ENCODE measurements around the gene FKBP5. TPM values are rescaled to one million over a fixed set of nuclear protein-coding genes. Genes with fewer than 3 reads are reported as not detected.

Gene FKBP5
- total RNA-seq, 1 donor from 2014 or later, result 128 TPM

DNA sequence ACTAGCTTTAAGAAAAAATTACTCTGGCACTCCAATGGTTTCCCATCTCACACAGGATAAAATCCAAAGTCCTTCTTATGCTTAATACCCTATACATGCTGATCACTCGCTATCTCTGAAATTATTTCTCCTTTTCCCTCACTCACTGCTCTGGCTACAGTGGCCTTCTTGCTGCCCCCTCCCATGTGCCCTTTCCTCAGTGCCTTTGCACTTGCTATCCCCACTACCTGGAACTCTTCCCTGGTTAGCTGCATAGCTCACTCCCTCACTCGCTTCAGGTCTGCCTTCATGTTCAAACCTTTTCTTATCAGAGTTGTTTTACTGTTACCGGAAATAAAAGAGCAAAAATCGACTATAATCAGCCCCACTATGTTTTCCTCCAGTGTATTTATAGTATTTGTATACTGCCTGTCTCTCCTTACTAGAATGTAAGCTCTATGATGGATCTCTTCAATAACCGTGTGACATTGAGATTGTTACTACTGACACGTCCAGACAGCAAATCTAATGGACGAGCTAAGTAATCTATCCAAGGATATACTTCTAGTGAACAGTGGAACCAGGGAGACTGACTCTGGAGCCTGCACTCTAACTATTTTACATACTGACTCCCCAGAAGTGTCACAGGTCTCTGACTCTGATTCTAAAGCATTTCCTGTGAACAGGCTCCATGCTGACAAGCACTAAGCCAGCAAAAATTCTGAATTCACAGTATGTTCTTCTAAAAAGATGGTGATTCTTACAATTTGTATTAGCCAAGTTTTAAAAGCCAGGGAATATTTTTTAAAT, 25.1 kb downstream of the FKBP5 start:
- H3K27me3 ChIP-seq (ENCODE audit: low read depth), result no peaks in the 10 kb centered on the region
- intact Hi-C loops (cut with DNase I), result no loop called here
- H3K27ac ChIP-seq, result no peak overlapping the region
- peaks cover 57% of the 10 kb centered on the region for H3K4me1 ChIP-seq
- no peak for DNase-seq
- no peak for TF ChIP-seq CTCF (IDR thresholded peaks at IDR 0.05)
- no peak overlapping the region for H3K4me3 ChIP-seq
- ATAC-seq, result peak in 1 of 2 donors; percentile 62
- peaks cover 21% of the 10 kb centered on the region for H3K36me3 ChIP-seq
- H3K9me3 ChIP-seq, result no peaks in the 10 kb centered on the region

- no peak for DNase-seq
- Histone ChIP-seq H3K4me1 (peaks cover 51% of the 10 kb centered on the region), H3K4me3 (no peak overlapping the region), H3K9me3 (no peaks in the 10 kb centered on the region), H3K36me3 (peaks cover 21% of the 10 kb centered on the region), H3K27me3 (ENCODE audit: low read depth) (no peaks in the 10 kb centered on the region), H3K27ac (no peak overlapping the region)
- intact Hi-C loops (cut with DNase I), result no loop called here
- ATAC-seq, result peak in 1 of 2 donors; percentile 51
- no peak for TF ChIP-seq CTCF (IDR thresholded peaks at IDR 0.05)
Observed at GRCh38 chr6:35662999-35663398, 25.7 kb downstream of the FKBP5 start.

GRCh38 chr6:35654883-35655282, 33.8 kb downstream of the FKBP5 start:
- no peak overlapping the region for H3K27ac ChIP-seq
- H3K27me3 ChIP-seq (ENCODE audit: low read depth), result no peaks in the 10 kb centered on the region
- H3K4me3 ChIP-seq, result no peak overlapping the region
- DNase-seq, result no peak
- intact Hi-C loops (cut with DNase I), result no loop called here
- peaks cover 23% of the 10 kb centered on the region for H3K36me3 ChIP-seq
- no peaks in the 10 kb centered on the region for H3K4me1 ChIP-seq
- H3K9me3 ChIP-seq, result no peaks in the 10 kb centered on the region
- TF ChIP-seq CTCF (IDR thresholded peaks at IDR 0.05), result no peak
- no peak for ATAC-seq

- TF ChIP-seq CTCF (IDR thresholded peaks at IDR 0.05), result no peak
- H3K4me3 ChIP-seq, result no peak overlapping the region
- ATAC-seq, result no peak
- H3K9me3 ChIP-seq, result no peaks in the 10 kb centered on the region
- intact Hi-C loops (cut with DNase I), result no loop called here
- no peaks in the 10 kb centered on the region for H3K27me3 ChIP-seq (ENCODE audit: low read depth)
- H3K36me3 ChIP-seq, result peaks cover 20% of the 10 kb centered on the region
- peaks cover 11% of the 10 kb centered on the region for H3K4me1 ChIP-seq
- no peak for DNase-seq
- H3K27ac ChIP-seq, result no peak overlapping the region
Observed at GRCh38 chr6:35651244-35651643, 37.5 kb downstream of the FKBP5 start.

DNA sequence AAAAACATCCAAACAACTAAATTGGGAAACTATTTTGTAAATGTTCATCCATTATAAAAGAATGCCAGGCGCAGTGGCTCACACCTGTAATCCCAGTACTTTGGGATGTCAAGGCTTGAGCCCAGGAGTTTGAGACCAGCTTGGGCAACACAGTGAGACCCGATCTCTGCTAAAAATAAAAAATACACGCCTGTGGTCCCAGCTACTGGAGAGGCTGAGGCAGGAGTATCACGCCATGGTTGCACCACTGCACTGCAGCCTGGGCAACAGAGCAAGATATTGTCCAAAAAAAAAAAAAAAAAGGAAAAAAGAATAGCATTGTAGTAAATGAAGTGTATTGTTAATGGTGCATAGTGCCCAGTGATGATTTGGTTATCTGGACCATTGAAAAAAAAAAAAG, 38.7 kb downstream of the FKBP5 start:
- Histone ChIP-seq H3K4me3 (no peak overlapping the region), H3K4me1 (peaks cover 12% of the 10 kb centered on the region), H3K9me3 (no peaks in the 10 kb centered on the region), H3K36me3 (peaks cover 28% of the 10 kb centered on the region), H3K27ac (no peak overlapping the region), H3K27me3 (ENCODE audit: low read depth) (no peaks in the 10 kb centered on the region)
- TF ChIP-seq CTCF (IDR thresholded peaks at IDR 0.05), result no peak
- no peak for DNase-seq
- intact Hi-C loops (cut with DNase I), result no loop called here
- ATAC-seq, result peak in 1 of 2 donors; percentile 23

Measured in lower lobe of right lung (tissue), 2 donors.